T-helper 1 cell (primary cell): ENCODE results near the gene CDK8.
"Not testable (repeated sequence)": the region's sequence is repeated elsewhere in the genome, so short reads cannot be mapped to it uniquely, and the experiment has no call there.

ENCODE experiments used
- DNase-seq, 5 donors: peaks; one replicate each; pipeline ENCODE4 v3.0.0-alpha.2; 2012 to 2020

The CDK8 gene

GRCh38 chr13:26253262-26253786 lies 605 bp upstream of the CDK8 start:
- DNase-seq = no peak

DNA sequence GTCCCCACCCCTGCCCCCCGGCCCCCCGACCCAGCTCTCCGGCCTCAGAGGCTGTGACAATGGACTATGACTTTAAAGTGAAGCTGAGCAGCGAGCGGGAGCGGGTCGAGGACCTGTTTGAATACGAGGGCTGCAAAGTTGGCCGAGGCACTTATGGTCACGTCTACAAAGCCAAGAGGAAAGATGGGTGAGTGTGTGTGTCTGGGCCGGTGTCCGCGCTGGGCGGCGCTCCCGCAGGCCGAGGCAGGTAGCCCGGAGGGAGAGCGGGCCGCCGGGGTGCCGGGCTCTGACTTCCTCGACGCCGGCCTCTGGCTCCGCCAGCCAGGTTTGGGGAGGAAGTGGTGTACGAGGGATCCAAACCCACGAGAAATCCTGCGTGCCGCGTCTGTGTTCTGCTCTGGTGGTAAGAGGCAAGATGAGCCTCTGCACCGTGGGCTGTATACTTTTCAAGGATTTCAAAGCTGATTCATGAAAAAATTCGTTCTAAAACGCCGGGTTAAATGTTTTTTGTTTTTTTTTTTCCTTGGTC lies 718 bp downstream of the CDK8 start:
- peak; percentile 34 to 58 (median 47) for DNase-seq

DNA sequence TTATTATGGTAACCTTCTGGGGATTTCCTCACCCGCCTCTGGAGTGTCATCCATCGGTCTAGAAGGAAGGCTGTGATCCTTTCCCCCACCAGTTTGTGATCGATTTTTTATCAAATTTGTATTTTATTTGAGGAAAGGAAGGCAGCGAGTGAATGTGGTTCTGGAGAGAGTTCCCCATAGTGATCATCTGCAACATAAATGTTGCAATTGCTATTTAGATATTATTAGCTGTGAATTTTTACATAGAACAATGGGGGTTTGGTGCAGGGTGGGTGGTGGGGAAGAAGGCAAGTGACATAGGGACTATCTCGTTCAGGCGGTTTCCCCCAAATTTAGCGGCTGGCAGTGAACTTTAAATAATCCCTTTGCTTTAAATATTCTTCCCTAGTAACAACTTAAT lies 1.2 kb downstream of the CDK8 start:
- no peak for DNase-seq

- DNase-seq = no peak
Measured at GRCh38 chr13:26255691-26256277, 1.9 kb downstream of the CDK8 start.

DNA sequence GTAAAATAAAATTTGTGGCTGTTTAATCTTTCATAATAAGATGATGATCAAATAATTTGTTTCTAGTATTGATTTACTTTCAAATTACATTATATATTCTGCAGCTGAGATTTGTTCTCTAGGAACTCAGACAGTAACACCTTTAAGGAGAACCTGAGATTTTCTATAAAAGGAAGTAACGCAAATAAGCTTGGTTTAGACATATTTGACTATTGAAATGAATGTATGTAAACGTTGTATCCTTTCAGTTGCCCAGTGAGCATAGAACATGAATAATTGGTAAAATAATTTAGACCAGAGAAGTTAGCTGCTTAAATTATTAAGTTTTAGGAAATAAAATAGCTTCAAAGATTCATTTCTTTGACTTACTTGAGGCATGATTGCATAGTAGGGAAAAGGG lies 3.1 kb downstream of the CDK8 start:
- DNase-seq = no peak

- no peak for DNase-seq
Measured at GRCh38 chr13:26259634-26260033, 5.7 kb downstream of the CDK8 start.

- no peak for DNase-seq
Measured at GRCh38 chr13:26262156-26262555, 8.2 kb downstream of the CDK8 start.

- DNase-seq = no peak
Measured at GRCh38 chr13:26266311-26266710, 12.4 kb downstream of the CDK8 start.

DNA sequence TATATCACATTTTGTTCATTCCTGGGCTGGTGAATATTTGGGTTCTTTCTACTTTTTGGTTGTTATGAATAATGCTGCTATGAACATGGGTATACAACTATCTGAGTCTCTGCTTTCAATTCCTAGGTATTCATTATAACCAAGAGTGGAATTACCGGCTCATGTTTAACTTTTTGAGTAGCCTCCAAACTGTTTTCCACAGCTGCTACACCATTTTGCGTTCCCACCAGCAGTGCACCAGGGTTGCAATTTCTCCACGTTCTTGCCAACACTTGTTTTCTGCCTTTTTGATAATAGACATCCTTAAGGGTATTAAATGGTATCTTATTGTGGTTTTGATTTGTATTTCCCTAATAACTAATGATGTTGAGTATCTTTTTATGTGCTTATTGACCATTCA lies 16.8 kb downstream of the CDK8 start:
- no peak for DNase-seq

DNA sequence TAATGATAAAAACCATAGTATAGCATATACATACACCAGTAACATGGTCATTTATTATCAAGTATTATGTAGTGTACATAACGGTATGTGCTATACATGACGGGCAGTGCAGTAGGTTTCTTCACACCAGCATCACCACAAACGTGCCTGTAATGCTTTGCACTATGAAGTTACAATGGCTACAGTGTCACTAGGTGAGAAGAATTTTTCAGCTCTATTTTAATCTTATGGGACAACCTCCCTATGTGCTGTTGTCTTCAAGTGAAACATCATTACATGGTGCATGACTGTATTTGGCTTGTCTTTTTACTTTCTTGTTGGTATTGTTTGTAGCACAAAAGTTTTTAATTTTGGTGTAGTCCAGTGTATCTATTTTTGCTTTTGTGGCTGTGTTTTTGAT lies 18.7 kb downstream of the CDK8 start:
- DNase-seq = no peak

- DNase-seq = no peak
Measured at GRCh38 chr13:26280295-26280694, 26.4 kb downstream of the CDK8 start.

DNA sequence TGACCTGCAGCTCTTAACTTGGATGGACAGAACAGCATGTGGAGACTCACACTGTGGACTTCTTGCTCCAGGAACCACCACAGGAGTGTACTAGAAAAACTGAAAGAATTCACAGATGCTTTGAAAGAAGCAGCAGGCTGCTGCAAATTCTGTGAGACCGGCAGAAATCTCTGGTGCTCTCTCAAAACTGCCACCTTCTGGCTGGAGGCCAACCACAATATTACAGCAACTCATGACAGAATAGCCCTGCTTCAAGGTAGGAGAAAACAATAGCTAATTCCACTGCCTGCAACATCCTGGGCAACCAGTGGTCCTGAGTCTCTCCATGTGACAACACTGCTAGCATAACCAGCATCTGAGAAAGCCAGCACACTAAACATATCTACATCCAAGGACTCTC lies 26.9 kb downstream of the CDK8 start:
- no peak for DNase-seq

GRCh38 chr13:26285911-26286310 lies 32.0 kb downstream of the CDK8 start:
- DNase-seq = not testable (repeated sequence)

- not testable (repeated sequence) for DNase-seq
Measured at GRCh38 chr13:26288838-26289237, 34.9 kb downstream of the CDK8 start.

DNA sequence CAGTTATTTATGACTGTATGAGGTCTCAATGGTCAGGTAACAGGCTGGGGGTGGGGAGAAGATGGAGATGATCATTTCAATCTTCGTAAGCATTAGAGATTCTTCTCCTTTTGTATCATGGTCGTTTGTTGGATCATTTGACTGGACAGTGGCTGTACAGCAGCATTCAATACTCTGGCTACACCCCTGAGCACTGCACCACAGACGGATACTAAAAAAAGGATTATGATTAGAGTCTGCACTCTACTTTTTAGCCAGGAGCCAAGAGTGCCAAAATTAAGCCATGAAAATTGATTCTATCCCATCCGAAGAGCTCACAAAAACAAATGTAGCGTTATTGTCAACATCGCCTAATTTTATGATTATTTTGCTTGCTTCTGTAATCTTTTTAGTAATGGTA lies 41.9 kb downstream of the CDK8 start:
- no peak for DNase-seq

GRCh38 chr13:26299168-26299750 lies 45.3 kb downstream of the CDK8 start:
- DNase-seq = no peak

DNA sequence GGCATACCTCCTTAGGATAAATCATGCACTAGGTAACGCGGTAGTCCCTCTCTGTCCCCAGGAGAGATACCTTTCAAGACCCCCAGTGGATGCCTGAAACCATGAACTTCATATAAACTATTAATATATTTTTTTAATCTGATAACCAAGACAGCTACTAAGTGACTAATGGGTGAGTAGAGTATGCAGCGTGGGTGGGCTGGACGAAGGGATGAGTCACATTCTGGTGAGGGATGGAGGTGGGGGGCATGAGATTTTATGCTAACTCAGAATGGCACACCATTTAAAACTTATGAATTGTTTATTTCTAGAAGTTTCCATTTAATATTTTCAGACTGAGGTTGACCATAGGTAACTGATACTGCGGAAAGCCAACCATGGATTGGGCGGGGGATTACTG lies 46.2 kb downstream of the CDK8 start:
- no peak for DNase-seq

DNA sequence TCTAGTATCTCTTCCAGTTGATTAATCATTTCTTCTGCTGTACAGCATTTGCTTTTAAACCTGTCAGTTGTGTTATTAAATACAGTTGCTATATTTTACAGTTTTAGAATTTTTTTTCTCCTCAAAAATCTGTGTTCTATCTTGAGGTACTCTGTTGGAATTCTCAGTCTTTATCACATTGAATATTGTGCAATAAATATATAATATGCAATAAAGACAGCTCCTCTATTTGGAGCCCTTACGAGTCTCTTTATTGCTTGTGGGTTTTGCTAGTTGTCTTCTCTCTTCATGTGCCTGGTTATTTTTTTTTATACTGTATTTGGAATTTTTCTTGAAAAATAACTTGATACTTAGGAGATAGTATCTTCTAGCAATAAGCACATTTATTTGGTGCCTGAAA lies 51.7 kb downstream of the CDK8 start:
- DNase-seq = no peak

GRCh38 chr13:26307701-26308100 lies 53.8 kb downstream of the CDK8 start:
- DNase-seq = no peak

DNA sequence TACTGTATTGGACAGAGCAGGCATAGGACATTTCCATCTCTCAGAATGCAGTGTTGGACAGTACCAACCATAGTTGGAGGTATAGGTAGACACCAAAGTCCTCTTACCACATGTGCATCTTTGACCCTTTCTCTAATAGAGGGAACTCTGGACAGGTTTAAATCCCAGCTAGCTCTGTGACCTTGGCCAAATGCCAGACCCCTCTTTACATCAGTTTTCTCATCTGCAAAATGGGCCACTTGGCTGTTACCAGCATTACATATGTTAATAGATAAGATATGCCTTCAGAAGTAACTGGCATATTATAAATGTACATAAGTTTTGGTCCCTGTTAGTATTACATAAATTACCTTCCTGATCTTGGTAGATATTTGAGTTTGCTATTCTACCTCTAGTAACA lies 54.3 kb downstream of the CDK8 start:
- DNase-seq = no peak

GRCh38 chr13:26308836-26309235 lies 54.9 kb downstream of the CDK8 start:
- no peak for DNase-seq

GRCh38 chr13:26310003-26310402 lies 56.1 kb downstream of the CDK8 start:
- no peak for DNase-seq

DNA sequence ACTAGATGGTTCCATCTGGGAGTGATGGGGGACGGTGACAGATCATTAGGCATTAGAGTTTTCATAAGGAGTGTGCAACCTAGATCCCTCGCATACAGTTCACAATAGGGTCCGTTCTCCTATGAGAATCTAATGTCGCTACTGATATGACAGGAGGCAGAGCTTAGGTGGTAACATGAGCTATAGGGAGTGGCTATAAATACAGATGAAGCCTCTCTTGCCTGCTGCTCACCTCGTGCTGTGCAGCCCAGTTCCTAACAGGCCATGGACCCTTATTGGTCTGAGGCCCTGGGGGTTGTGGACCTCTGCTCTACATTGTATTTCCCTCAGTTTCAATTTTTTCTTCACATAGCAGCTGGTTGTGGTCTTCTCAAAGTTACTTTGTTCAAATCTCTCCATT lies 56.5 kb downstream of the CDK8 start:
- no peak for DNase-seq

- DNase-seq = not testable (repeated sequence)
Measured at GRCh38 chr13:26312019-26312418, 58.1 kb downstream of the CDK8 start.

DNA sequence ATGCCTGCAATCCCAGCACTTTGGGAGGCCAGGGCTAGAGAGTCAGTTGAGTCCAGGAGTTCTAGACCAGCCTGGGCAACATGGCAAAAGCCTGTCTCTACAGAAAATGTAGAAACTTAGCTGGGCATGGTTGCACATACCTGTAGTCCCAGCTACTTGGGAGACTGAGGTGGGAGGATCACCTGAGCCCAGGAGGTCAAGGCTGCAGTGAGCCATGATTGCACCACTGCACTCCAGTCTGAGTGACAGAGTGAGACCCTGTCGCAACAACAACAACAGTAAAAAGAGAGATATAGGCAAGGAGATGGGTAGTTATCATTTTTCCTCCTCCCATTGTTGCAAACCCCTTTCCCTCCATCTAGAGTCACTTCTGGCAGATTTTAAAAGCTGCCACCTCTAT lies 62.2 kb downstream of the CDK8 start:
- DNase-seq = not testable (repeated sequence)
